Hematopoietic multipotent progenitor cell treated with erythropoietin and hydrocortisone succinate and interleukin-3 and kit ligand, for 4 days (in vitro differentiated cells): ENCODE data around the gene MEF2D.

ENCODE experiments used
- DNase-seq: peaks from one replicate; pipeline ENCODE4 v3.0.0-alpha.2; 2015

MEF2D gene

GRCh38 chr1:156485984-156486383 lies 14.6 kb downstream of the MEF2D start:
- no peak for DNase-seq

DNA sequence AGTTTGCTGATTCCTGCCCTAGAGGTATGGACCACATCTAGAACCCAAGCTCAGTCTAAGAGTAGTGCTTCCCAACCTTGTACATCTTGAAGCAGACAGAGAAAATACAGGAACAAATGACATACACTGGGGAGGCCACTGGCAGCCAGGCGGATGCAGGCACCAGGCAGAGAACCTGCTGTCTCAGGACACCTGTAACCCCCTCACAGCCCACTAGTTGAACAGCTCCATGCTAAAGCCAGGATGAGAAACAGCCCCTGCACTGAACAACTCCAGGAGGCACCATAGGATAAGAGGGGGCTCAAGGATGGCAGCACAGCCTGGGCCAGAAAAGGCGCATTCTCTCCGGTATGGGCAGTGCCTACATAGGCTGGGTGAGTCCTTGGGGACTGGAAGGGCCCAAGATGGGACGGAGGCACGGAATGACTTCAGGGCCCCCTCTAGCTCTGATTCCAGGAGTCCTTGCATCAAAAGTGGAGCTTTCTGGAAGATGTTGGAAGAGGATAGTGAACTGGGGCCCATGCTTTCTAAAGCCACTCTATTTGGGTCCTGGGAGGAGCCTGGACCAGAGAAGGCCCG lies 16.0 kb downstream of the MEF2D start:
- no peak for DNase-seq

GRCh38 chr1:156483397-156483796 lies 17.2 kb downstream of the MEF2D start:
- DNase-seq, result no peak

GRCh38 chr1:156482276-156482675 lies 18.3 kb downstream of the MEF2D start:
- no peak for DNase-seq

DNA sequence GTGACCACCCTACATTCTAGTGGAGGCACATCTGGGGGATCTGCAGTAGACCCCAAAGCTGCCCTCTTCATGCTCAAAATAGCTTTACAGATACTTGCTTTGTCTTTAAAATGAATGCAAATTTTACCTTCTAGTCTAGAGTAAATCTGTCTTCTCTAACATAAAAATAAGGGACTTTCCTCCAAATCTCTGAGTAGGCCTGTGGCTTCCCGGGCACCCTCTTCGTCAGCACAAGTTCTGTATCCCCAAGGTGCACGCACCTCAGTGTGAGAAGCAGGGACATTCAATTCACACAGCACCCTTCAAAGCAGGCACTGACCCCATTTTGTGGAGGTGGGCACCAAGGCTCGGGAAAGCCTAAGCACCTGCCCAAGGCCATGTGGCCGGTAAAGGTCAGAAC lies 19.0 kb downstream of the MEF2D start:
- DNase-seq, result no peak

GRCh38 chr1:156480411-156481192 lies 20.0 kb downstream of the MEF2D start:
- peak; percentile 89 for DNase-seq

DNA sequence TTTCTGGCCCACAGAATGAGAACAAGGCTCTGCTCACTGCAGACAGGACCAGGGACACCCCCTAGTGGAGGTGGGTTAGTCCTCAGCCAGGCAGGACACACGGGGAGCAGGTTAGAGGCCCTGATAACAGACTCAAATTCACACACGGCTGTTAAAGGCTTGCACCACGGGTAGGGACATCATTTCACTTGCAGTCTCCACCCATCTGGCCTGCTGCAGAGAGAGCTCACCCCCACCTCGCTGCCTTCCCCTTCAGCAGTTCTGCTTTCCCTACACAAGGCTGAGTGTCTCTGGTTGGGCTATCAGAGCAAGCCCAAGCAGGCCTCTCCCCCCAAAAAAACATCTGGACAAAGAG lies 20.6 kb downstream of the MEF2D start:
- DNase-seq, result peak; percentile 73

DNA sequence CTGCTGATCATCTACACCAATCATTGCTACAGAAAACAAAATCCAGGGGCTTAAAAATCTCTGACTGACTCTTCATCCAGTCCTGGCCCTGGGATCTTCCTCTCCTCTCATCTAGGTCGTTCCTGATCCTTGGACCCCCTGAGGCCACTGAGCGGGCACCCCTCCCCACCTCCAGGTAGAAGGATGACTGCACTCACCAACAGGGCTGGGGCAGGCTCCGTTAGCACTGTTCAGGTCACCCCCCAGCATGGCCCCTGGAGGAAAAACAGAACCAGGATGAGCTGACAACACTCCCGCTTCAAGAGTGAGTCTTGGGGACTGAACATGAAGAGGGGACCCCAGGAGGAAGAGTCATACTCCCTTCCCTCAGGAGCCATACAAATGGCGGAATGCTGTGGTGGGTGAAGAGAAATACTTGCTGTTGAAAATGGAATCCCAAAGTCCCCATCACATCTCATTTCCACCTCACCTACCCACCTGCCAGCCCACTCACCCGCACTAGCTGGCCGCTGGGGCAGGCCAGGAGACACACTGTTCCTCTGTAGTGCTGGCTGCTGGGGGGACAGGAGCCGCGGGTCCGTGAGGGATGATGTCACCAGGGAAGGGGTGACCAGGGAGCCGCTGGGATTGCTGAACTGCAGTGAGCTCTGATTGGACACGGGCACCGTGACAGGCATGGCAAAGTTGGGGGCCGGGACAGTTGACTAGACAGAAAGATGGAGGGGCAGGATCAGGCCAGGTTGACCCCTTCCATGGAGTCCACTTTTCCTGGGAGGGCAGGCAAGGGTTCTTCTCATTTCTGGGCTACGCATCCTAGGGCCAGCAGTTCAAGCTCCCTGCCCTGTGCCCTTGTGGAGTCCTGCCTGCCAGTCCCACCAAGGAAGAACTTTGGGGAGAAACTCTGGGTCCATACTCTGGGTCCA lies 21.2 kb downstream of the MEF2D start:
- DNase-seq, result no peak

DNA sequence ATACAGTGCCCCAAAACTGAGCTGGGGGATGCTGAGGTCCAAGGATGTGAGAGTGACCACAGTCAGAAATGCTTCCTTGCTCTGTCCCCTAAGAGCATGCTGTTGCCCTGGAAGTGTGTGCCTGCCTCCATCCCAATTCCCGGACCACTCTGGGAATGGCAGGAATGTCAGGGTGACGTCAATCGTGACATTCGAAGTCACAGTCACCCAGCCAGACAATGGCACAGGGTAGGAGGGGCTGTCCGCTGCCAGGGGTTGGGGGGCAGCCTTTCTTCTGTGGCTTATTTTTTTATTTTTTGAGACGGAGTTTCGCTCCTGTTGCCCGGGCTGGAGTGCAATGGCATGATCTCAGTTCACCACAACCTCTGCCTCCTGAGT lies 22.3 kb downstream of the MEF2D start:
- DNase-seq, result no peak

DNA sequence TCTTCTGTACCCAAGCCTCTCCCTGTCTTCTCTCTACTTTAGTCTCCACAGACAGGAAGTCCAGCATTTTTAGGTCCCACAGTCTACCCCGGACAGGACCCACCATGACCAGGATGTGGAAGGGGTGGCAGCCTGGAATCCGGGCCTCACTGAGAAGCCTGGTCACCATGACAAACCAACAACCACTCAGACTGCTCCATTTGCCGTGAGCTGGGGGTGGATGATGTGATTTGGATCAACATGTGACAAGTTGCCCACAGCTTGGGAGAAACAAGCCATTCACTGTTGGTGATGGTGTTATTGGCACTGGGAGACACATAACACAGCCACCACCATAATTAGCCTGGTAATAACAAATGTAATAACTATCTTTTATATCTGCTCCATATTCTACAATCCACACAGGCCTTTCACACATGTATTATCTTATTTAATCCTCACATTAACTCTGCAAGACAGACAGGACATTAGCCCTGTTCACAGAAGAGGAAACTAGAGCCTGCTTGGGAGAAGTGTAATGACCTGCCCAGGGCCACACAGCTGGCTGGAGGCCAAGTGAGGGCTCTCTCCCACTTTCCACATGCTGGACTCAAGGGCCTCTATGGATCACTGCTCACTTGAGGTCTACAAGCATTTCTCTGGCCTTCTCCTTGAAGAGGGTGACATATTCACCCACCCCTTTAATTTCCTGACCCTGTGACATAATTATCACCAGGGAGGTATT lies 22.9 kb downstream of the MEF2D start:
- DNase-seq, result no peak

GRCh38 chr1:156476501-156477298 lies 23.9 kb downstream of the MEF2D start:
- DNase-seq, result no peak

GRCh38 chr1:156475568-156476500 lies 24.7 kb downstream of the MEF2D start:
- DNase-seq, result no peak

DNA sequence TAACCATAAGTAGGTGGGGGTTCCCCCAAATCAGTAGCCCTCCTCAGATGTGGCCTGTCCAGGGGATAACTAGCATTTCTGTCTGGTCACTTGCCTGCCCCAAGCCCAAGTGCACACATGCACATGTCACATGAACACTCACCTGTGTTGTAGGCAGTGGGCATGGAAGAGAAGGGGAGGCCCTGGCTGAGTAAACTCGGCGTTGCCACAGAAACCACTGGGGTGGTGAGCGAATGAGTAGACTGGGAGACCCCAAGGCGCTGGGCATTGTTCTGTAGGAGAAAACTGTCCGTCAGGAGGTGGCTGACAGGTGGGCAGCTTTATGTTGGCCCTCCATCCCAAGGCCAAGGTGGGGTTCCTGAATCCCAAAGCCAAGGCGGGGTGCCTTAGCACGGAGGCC lies 25.6 kb downstream of the MEF2D start:
- DNase-seq, result no peak

GRCh38 chr1:156471496-156472490 lies 28.8 kb downstream of the MEF2D start:
- no peak for DNase-seq

- no peak for DNase-seq
Measured at GRCh38 chr1:156470473-156470872, 30.1 kb downstream of the MEF2D start.

DNA sequence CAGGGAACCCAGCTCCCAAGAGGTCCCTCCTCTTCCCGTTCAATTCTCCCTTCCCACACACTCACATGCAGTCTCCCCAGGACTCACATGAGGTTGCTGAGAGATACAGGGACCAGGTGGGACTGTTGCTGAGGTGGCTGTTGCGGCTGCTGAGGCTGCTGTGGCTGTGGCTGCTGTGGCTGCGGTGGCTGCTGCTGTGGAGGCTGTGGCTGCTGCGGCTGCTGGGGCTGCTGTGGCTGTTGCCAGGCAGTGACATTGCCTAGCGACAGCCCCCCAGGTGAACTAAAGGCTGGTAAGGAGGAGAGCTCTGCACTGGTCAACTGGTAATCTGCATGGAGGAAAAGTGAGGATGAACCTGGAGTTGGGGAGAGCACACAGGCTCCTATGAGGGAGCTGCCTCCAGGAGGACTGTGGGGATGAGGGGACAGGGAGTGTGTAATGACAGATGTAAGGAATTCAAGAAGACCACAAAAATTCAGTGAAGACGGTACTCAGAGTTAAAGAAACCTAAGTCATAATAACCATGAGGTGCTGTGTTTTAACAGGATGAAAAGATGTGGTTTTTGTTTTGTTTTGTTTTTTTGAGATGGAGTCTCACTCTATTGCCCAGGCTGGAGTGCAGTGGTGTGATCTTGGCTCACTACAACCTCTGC lies 31.8 kb downstream of the MEF2D start:
- no peak for DNase-seq

DNA sequence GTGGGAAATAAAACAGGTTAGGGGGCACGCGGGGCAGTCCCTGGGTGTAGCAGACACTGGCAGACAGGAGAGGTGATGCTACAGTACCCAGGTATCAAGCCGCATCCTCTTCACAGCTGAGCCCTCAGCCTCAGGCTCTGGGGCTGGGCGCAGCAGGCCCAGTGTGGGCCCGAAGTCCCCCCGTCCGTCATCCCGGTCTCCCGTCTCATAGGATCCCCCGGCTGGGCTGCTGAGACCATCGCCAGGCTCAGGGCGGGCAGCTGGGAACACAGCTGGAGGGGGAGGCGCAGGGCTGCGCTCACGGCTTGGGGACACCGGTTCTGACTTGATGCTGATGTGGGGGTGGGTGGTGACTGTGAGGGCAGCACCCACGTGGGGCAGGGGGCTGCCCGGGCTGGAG lies 32.7 kb downstream of the MEF2D start:
- DNase-seq, result no peak

GRCh38 chr1:156467385-156467784 lies 33.2 kb downstream of the MEF2D start:
- no peak for DNase-seq

- DNase-seq, result peak; percentile 52
Measured at GRCh38 chr1:156465747-156466365, 34.7 kb downstream of the MEF2D start.
